Stimulated activated CD8-positive, alpha-beta memory T cell treated with anti-CD3 and anti-CD28 coated beads, Interleukin-7, amount 100 ng/mL, for 24 hours (primary cell): Measurements from ENCODE around the gene CD300LG.
"Not testable (repeated sequence)": the region's sequence is repeated elsewhere in the genome, so short reads cannot be mapped to it uniquely, and the experiment has no call there.

Source experiments
- DNase-seq: peaks from one replicate; pipeline ENCODE4 v3.0.0-alpha.2; 2020; ENCODE audit warnings: low read depth

CD300LG gene

GRCh38 chr17:43825567-43825966 is 21.4 kb upstream of the CD300LG start:
- DNase-seq, result no peak

- no peak for DNase-seq
Measured at GRCh38 chr17:43826206-43826605, 20.8 kb upstream of the CD300LG start.

- DNase-seq, result no peak
Measured at GRCh38 chr17:43827596-43827995, 19.4 kb upstream of the CD300LG start.

GRCh38 chr17:43829738-43830137 is 17.2 kb upstream of the CD300LG start:
- no peak for DNase-seq

- no peak for DNase-seq
Measured at GRCh38 chr17:43830510-43831140, 16.4 kb upstream of the CD300LG start.

GRCh38 chr17:43831633-43832032 is 15.3 kb upstream of the CD300LG start:
- DNase-seq, result no peak

GRCh38 chr17:43832168-43832975 is 14.6 kb upstream of the CD300LG start:
- no peak for DNase-seq

- no peak for DNase-seq
Measured at GRCh38 chr17:43832976-43833829, 13.8 kb upstream of the CD300LG start, which contains the start of gene MPP3. TSS of gene MPP3 (minus strand) at chr17:43833146. CDS start at chr17:43831906, 1,240 bp downstream.

GRCh38 chr17:43834106-43834505 is 12.9 kb upstream of the CD300LG start:
- DNase-seq, result no peak

- no peak for DNase-seq
Measured at GRCh38 chr17:43839670-43840108, 7.3 kb upstream of the CD300LG start.

GRCh38 chr17:43840814-43841213 is 6.2 kb upstream of the CD300LG start:
- no peak for DNase-seq

- DNase-seq, result no peak
Measured at GRCh38 chr17:43841282-43841681, 5.7 kb upstream of the CD300LG start.

GRCh38 chr17:43842091-43842974 is 4.6 kb upstream of the CD300LG start:
- not testable (repeated sequence) for DNase-seq

GRCh38 chr17:43842975-43843325 is 4.0 kb upstream of the CD300LG start:
- DNase-seq, result no peak

- DNase-seq, result no peak
Measured at GRCh38 chr17:43844241-43844640, 2.7 kb upstream of the CD300LG start.

- DNase-seq, result no peak
Measured at GRCh38 chr17:43845766-43846165, 1.2 kb upstream of the CD300LG start.

GRCh38 chr17:43846221-43846712 is 709 bp upstream of the CD300LG start:
- DNase-seq, result peak; percentile 74

GRCh38 chr17:43848601-43849000 is 1.6 kb downstream of the CD300LG start:
- no peak for DNase-seq

GRCh38 chr17:43849116-43849515 is 2.1 kb downstream of the CD300LG start:
- DNase-seq, result no peak

GRCh38 chr17:43852571-43852970 is 5.6 kb downstream of the CD300LG start:
- no peak for DNase-seq

GRCh38 chr17:43853546-43853945 is 6.6 kb downstream of the CD300LG start:
- no peak for DNase-seq
